GOT3 (cell line): ENCODE measurements around the gene ATPAF2.
"Not testable (repeated sequence)": the region's sequence is repeated elsewhere in the genome, so short reads cannot be mapped to it uniquely, and the experiment has no call there.

Experiments
- DNase-seq: peaks from one replicate; lab custom pipeline; 2025; ENCODE audit warnings: mixed read lengths; lab: John Stamatoyannopoulos, UW

ATPAF2 gene

DNA sequence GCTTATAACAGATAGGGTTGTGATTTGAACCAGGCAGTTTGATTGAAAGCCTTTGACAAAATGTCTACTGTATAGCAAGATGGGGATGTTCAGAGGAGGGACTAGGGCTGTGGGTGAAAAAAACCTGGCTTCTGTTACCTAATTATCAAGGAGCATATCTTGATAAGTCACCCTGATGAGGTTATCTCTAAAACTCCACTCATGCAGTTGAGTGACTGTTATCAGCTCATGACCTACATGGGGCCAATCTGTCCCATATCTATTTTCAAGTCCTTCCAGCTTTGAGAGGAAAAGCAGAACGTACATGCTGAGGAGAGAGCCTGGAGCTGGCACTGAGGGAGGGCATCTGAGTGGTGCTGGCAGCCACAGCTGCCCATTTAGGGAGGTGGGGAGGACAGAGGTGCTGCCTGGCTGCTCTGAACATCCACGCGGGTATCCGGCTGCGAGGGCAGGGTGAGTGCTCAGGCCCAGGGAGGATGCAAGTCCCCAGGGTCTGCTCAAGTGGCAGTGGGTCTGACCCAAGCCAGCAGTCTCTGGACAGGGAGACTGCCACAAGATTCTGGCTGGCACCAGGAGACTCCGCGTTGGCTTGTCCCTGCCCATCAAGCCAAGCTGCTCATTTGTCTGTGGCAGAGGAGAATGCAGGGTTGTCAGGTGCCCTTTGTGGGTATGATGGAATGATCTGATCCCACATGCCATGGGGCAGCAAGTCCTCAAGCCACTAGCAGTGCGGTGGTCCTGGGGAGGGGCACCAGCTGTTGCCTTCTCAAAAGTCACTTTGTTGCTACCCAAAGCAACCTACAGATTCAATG is 29.2 kb downstream of the ATPAF2 start:
- DNase-seq: no peak

DNA sequence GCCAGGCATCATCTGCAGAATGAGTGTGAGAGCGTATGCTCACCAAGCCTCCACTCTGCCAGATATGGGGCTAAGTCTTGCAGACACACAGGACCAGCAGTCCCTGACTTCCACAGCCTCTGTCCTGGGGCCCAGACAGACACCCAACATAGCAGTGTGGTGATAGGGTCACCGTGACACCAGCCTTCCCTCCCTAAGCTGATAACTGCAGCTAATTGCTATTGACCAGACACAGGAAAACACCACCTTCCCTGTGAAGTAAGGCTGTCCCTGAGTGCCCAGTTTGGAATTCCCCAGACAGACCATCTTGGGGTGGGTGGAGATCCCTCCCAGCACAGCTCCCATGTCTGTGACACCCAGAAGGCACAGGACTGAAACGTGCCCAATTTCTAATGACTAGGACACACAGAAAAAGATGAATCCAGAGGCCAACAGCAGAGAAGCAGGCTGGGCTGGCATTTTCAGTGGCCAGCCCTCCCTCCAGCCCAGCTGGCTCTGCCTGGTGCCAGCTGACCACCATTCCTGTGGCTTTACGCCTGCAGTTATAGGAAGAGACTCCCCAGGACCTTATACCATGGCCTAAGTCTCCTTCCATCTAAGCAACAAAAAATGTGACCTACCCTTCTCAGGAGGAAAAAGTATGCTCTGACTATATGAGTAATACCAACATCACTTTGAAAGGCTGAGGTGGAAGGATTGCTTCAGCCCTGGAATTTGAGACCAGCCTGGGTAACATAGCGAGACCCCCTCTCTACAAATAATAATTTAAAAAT is 30.3 kb downstream of the ATPAF2 start:
- no peak for DNase-seq

DNA sequence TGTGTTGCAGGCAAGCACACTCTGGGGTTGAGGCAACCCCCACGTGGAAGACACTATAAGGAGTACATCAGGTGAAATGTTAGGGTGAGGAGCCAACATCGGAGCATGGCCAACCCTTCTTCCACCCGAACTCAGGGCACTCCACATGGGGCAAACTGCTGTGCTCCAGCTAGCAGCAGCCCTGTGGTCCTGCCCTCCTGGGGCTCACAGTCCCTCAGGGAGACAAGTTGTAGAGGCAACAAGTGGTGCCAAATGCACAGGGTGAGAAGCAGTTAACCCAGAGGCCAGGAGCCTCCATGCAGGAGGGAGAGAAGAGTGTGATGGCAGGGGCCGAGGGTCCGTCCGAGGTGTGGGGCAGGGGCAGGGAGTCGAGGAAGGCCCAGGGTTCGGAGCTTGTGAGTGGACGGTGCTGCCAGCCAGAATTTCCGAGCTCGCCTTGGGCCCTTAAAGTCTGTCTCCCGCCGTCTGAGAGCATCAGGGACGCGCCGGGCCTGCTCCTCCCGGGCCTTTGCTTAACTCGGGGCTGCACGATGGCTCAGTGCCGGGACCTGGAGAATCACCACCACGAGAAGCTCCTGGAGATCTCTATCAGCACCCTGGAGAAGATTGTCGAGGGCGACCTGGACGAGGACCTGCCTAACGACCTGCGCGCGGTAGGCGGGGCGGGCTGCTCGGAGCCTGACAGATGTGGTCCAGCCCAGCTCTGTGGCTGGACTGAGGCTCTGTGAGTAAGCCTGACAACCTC is 32.3 kb downstream of the ATPAF2 start:
- DNase-seq: no peak

DNA sequence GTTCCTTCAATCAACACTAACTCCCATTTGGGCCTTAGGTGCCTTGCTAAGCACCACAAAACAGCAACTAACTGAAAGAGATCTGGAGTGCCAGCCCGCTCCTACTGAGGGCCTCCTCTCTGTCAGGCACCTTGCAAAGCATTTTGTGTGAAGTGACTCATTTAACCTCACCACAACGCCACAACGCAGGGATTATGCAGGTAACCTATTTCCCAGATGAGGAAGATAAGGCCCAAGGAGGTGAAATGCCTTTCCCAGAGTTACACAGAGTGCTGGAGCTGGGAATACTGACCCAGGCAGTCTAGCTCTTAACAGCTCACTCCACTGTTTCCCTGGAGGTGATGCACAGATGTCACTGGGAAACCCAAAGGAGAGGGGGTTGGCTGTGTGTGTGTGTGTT is 33.5 kb downstream of the ATPAF2 start:
- no peak for DNase-seq

DNA sequence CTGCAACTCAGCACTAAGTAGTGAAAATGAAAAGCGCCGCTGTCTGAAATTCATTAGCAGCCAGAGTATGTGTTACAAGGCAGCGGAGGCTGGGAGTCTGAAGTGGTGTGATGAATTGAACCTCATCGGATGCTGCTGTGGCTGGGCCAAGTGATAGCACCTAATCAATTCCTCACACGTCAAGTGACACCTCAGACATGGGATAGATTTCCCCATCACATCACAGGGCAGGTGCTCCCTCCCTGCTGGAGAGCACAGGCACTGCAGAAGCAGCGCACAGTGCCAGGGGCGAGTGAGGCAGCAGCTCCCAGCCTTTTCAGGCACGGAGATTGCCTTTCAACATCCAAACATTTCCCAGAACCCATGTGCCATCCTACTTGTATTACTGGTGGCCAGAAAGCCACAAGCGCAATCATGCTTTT is 34.1 kb downstream of the ATPAF2 start:
- DNase-seq: no peak

DNA sequence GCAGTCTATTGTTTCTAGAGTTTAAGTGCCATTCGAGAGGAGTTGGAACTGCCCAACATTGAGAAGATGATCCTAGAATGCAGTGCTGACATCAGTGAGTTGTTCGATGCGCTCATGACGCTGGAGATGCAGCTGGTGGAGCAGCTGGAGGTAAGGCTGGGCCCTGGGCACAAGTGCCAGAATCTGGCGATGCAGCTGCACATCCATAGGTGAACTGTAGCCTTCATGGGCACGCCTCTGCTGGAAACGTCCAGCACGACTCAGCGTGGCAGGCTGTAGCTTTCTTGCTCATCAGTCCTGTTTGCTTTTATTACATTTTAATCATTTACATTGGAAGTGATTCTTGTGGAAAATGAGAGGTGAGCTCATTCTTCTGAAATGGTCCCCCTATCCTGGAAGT is 34.6 kb downstream of the ATPAF2 start:
- DNase-seq: no peak

DNA sequence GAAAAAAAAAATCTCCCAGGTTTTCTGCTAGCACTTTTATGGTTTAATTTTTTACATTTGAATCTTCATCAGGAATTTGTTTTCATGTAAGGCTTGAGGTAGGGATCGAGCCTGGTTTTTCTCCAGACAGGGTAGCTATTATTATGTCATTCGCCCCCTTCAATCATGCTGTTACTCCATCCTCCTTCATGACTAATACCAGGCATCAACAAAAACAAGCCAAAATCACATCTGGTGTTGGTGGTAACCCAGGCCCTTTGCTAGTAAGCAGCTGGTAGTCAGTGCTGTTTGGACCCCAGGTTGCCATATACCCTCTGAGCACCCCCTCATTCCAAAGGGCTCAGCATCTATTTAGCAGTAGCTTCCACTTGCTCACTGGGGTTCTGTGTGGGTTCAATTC is 36.8 kb downstream of the ATPAF2 start:
- DNase-seq: no peak

DNA sequence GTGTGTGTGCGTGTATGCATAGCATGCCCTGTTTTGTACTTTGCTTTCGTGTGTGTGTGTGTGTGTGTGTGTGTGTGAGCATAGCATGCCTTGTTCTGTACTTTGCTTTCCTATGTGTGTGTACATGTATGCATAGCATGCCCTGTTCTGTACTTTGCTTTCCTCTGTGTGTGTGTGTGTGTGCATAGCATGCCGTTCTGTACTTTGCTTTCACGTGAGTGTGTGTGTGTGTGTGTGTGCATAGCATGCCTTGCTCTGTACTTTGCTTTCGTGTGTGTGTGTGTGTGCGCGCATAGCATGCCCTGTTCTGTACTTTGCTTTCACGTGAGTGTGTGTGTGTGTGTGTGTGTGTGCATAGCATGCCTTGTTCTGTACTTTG is 38.9 kb downstream of the ATPAF2 start:
- no peak for DNase-seq

DNA sequence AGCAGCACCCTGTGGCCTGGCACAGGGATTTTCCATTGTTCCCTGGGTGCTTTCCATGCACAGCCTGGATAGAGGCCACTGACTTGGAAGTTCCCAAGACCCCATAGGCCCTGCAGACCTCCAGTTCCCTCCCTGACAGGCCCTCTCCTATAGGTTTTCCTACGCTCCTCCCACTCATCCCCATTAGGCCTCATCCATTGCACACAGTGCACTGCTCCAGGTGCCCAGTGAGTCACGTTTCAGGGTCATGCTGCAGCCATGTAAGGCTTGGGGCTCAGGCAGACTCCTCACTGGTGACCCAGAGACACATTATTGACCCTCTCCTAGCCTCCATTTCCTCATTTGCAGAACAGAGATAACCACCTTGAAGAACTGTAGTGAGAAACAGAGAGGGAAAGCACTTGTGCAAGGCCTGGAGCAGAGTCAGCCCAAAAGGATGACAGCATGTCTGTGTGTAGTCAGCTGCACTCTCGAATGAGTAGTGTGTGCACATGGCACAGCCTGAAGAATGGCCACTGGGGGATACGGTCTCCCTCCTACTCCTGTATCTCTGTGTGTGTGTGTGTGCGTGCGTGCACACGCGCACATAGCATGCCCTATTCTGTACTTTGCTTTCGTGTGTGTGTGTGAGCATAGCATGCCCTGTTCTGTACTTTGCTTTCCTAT is 39.5 kb downstream of the ATPAF2 start:
- DNase-seq: no peak

DNA sequence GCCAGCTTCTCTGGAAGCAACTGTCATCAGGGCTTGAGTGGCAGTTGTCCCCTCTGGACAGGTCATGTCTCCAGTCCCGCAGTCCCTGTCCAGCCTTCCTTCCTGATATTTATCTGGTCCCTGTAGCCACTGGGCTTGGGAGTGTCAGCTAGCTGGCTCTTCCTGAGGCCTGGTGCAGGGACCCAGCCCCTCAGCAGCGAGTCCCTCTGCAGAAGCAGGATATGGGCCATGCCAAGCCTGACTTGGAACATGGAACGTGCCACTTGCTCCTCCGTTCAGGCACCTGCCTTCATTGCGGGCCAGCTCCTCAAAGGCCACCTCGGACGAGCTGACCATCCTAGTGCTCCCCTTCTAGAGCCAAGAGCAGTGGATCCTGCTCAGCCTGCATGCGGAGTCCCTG is 40.0 kb downstream of the ATPAF2 start:
- no peak for DNase-seq

DNA sequence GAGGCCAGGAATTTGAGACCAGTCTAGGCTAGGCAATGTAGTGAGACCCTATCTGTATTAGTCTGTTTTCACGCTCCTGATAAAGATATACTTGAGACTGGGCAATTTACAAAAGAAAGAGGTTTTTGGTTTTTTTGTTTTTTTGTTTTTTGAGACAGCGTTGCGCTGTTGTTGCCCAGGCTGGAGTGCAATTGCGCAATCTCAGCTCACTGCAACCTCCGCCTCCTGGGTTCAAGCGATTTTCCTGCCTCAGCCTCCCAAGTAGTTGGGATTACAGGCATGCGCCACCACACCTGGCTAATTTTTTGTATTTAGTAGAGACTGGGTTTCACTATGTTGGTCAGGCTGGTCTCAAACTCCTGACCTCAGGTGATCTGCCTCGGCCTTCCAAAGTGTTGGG is 43.1 kb downstream of the ATPAF2 start:
- DNase-seq: not testable (repeated sequence)

DNA sequence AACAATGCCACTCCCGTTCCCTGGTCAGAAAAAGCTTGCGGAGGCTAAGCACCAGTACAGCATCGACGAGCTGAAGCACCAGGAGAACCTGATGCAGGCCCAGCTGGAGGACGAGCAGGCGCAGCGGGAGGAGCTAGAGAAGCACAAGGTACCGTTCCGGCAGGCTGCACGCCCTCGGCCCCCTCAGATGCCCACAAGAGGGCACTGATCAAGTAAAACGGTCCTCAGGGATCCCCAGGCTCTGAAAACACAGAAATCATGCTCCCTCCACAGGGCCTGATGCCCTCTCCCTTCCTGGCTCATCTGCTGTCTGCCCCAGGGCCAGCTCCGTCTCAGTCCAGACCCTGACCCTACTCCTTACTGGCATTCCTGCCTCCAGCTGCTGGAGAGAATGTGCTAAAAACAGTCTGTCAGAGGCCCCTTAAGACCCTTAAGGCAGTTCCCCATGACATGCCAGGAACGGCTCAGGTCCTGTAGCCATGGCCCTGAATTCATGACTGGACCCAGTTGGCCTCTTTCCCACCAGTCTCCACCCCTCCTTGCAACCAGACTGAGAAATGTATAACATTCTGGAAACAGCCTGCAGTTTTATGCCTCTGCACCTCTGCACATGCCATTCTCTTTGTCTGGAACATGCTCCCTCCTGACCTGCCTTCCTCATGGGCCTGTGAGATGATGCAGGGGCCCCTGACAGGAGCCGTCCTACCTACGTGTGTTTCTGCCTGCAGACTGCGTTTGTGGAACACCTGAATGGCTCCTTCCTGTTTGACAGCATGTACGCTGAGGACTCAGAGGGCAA is 44.5 kb downstream of the ATPAF2 start:
- no peak for DNase-seq

DNA sequence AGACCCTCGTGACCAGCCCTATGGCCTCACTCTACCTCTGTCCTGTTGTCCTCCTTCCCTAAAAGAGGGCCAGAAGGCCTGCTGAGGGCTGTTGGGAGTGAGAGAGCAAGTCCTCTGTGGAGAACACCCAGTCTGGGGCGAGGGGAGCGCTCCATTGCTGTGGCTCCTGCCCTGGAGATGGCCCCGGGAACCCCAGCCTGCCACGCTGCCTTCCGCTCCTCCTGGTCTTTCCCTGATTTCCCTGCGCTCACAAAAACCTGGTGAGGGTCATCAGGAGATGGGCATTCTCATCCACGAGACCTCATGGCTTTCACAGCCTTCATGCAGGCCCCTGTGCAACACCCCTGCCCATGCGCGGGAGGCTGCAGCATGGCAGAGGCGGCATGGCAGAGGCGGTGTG is 45.1 kb downstream of the ATPAF2 start:
- DNase-seq: no peak

DNA sequence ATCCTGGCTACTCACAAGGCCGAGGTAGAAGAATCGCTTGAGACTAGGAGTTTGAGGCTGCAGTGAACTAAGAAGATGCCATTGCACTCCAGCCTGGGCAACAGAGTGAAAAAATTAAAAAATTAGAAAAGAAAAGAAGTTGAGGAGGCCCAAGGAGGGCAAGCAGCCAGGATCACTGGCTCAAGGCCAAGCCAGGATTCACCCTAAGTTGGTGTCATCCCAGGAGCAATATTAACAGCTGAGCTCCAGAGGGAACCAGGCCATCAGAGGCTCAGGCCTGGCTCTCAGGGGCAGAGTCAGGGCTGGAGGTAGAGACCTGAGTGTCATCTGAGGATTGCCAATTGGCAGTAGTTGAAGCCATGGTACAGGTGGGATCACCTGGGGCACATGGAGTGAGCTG is 45.6 kb downstream of the ATPAF2 start:
- no peak for DNase-seq

DNA sequence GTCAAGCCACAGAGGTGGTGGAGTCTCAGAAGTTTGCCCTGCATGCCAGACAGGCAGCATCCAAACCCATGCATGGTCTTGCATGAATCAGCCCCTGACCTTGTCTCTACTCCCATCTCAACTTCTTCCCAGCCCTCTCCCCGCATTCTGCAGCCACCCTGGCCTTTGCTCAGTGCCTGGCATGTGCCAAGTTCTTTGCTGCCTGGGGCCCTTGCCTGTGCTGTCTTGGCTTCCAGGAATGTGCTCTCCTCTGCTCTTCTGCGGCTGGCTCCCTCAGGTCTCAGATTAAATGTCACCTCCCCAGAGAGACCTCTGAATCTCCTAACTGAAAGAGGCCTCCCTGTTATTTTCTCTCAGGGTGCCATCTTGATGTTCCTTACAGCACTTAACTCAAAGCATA is 48.7 kb downstream of the ATPAF2 start:
- DNase-seq: no peak

DNA sequence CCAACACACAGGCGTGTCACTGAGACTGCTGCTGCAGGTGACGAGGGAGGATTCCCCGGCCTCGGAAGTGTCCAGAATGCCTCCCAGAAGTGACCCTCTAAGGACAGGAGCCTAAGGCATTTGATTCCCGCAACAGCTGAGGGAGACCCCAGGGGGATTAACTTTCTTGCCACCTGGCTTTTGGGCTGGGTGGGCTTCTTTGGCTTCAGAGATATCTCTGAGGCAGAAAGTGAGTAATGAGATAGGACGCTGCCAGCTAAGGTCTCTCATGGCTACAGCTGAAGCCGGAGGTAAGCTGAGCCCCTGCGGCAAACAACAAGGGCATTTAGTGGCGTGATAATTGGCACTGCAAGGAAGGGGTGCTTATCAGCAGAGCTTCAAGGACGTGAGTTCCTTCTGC is 49.4 kb downstream of the ATPAF2 start:
- no peak for DNase-seq

DNA sequence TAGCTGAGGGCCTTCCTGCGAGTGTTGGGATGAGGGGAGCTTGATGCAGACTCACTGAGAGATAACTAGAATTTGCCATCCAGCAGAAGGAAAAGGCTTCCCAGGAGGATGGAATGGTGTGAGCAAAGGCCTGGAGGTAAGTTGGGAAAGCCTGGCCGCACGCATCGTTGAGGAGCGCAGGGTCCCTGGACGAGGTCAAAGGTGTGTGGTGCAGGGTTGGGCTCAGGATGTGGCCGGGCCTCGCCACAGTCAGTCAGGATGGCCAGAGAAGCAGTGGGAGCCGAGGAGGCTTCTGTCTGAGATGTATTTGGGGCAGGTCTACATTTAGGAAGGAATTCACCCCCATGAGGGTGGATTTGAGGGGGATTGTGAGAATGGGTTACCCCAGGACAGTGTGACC is 49.9 kb downstream of the ATPAF2 start:
- DNase-seq: no peak

DNA sequence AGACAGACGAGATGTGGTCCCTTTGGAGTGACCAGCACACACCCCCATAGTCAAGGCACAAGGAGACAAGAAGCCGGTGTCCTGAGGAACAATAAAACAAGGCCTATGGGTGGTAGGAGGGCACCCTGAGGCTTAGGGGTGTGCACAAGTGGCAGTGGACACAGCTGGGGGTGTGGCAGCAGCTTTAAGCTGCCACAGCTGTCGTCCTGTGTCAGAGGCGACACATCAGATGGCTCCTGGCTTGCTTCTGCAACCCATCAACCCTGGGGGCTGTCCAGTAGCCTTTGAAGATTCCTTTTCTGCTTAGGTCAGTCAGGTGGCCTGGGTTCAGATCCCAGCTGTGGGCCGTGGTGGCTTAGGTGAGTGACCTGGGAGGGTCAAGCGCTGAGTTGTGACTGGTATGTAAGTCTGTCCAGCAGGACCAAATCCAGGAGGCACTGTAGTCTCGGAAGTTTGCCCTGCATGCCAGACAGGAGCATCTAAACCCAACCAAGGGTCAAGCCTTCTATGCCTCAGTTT is 50.5 kb downstream of the ATPAF2 start:
- DNase-seq: no peak

DNA sequence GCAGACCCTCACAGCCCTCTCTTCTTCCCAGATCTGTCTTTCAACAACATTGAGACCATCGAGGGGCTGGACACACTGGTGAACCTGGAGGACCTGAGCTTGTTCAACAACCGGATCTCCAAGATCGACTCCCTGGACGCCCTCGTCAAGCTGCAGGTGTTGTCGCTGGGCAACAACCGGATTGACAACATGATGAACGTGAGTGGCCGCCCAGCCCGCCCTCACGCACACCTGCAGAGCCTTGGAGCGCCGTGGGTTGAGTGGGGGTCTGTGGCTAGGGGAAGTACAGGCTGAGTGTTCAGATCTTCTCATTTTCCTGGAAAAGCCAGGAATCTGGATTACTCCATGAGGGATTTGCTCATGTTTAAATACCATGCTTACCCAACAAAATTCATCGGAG is 51.1 kb downstream of the ATPAF2 start:
- DNase-seq: no peak

DNA sequence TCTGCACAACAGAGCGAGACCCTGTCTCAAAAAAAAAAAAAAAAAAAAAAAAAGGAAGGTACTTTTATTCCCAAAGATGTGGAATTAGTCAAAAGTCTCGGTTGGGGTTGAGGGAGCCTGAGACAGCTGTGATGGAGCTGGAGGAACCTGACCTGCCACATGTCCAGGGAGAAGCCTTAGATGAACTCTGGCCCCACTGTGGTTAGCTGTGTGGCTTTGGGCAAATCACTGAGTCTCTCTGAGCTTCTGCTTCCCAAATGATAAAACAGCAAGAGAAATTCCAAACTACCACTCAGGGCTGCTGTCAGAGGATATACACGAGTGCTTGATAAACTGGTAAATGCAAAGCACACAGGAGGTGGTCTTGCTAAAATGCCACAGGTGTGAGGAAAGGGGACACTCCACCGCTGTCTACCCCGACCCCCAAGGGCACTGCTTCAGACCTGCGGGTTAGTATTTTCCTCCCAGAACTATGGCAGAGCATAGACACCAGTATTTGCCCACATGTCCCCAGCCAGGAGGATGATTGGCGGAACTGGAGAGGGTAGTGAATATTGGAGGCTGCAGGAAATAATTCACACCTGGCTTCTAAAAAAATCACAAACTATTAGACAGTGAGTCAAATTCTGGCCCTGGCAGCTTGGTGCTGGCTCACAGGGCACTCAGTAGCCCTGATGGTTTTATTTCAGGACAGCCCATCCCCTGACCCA is 51.6 kb downstream of the ATPAF2 start:
- DNase-seq: no peak

DNA sequence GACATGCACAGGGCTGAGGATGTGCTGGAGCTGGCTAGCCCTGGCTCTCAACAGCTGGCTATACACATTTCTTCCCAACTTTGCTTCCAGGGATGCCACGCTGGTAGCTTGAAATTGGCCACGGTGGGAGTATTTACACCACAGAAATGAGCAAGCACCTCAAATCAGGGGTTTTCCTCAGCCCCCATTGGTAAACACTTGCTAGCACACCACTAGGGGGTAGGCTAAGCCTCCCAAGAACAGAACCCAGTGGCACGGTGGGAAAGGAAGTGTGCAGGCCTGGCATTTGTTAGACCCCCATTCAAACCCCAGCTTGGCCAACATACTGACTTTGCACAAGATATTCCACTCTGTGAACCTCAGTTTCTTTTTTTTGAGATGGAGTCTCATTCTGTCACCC is 53.4 kb downstream of the ATPAF2 start:
- no peak for DNase-seq
